ENCODE measurements around the gene ANXA11. TPM values are rescaled to one million over a fixed set of nuclear protein-coding genes. Genes with fewer than 3 reads are reported as not detected.
A peak's percentile ranks its signal among the peaks of the same experiment; 100 is the strongest.

ANXA11 gene
- total RNA-seq, 1 experiment from 2014 or later = 68.1 TPM

DNA sequence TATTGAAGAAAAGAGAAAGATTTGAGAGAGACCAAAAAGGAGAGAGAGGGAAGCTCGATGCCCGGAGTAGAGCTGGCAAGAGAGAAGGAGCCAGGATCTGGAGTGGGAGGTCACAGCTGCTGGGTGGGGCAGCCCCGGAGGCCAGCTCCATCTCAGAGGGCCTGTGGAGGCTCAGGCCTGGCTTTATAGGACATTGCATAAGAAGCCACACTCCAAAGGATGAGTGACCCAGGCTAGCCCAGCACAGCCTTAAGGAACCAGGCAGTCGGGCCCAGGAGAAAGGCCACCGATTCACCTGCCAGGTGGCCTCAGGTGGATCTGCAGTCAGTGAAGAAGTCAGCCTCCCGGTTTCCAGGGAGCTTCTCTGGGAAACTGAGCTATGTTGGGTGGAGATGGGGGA lies 72.1 kb downstream of the ANXA11 start:
- H2BK20ac ChIP-seq (ENCODE audit: low read depth, low read length, poor library complexity, severe bottlenecking) = no peak overlapping the region
- no peak overlapping the region for H3K56ac ChIP-seq (ENCODE audit: insufficient read length, low read depth, low read length)
- H2AK5ac ChIP-seq (ENCODE audit: insufficient read length, low read length) = no peak overlapping the region
- no peak overlapping the region for H3K18ac ChIP-seq (ENCODE audit: insufficient read length, low read depth, low read length)
- H3T11ph ChIP-seq (ENCODE audit: low read length) = no peak overlapping the region
- Mint-ChIP-seq H3K9me3 (0 out of 5 replicates have a peak, but pooled peaks cover 0 to 3% of the 10 kb centered on the region in 2 experiments), H3K27me3 (ENCODE audit: low read depth) (peaks cover 28% of the 10 kb centered on the region), H3K4me3 (peak overlapping the region; percentile 68 to 77), H3K27ac (no peak overlapping the region), H3K36me3 (ENCODE audit: insufficient read depth in 1 of 3, low read depth in 3 of 3) (no peaks in the 10 kb centered on the region; a peak in 1 of 7 replicates), H3K4me1 (peaks cover 24 to 31% of the 10 kb centered on the region in 2 experiments)
- H3K79me1 ChIP-seq (ENCODE audit: insufficient read depth, low read depth, low read length, poor library complexity, severe bottlenecking) = no peaks in the 10 kb centered on the region
- no peak overlapping the region for H3K14ac ChIP-seq (ENCODE audit: insufficient read depth, low read length)
- no peaks in the 10 kb centered on the region for H3K9me3 ChIP-seq (ENCODE audit: control insufficient read depth, low read depth, low read length)
- 0 out of 2 replicates have a peak, but pooled peaks cover 3% of the 10 kb centered on the region for H3K4me1 ChIP-seq (ENCODE audit: insufficient read depth, low read length)
- TF ChIP-seq, protein P1, sequence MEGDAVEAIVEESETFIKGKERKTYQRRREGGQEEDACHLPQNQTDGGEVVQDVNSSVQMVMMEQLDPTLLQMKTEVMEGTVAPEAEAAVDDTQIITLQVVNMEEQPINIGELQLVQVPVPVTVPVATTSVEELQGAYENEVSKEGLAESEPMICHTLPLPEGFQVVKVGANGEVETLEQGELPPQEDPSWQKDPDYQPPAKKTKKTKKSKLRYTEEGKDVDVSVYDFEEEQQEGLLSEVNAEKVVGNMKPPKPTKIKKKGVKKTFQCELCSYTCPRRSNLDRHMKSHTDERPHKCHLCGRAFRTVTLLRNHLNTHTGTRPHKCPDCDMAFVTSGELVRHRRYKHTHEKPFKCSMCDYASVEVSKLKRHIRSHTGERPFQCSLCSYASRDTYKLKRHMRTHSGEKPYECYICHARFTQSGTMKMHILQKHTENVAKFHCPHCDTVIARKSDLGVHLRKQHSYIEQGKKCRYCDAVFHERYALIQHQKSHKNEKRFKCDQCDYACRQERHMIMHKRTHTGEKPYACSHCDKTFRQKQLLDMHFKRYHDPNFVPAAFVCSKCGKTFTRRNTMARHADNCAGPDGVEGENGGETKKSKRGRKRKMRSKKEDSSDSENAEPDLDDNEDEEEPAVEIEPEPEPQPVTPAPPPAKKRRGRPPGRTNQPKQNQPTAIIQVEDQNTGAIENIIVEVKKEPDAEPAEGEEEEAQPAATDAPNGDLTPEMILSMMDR (conservative IDR thresholded peaks at IDR 0.05) = no peak
- no peak overlapping the region for H2BK5ac ChIP-seq (ENCODE audit: insufficient read length, low read length)
- H4K20me1 ChIP-seq (ENCODE audit: control insufficient read depth, insufficient read depth, insufficient read length) = no peaks in the 10 kb centered on the region
- no peak overlapping the region for H2BK15ac ChIP-seq (ENCODE audit: low read depth, low read length)
- H2BK12ac ChIP-seq (ENCODE audit: insufficient read length, low read depth, low read length) = no peak overlapping the region
- no peaks in the 10 kb centered on the region; the same call in 1 of the 2 replicates for H3K27me3 ChIP-seq (ENCODE audit: insufficient read depth, low read length)
- no peak overlapping the region for H3K27ac ChIP-seq (ENCODE audit: insufficient read length, low read depth, low read length)
- H3K4ac ChIP-seq (ENCODE audit: low read depth, low read length) = no peak overlapping the region
- peak overlapping the region; percentile 51 for H3K4me2 ChIP-seq (ENCODE audit: insufficient read depth, insufficient read length, low read length)
- H4K5ac ChIP-seq (ENCODE audit: insufficient read length, low read depth, low read length) = no peak overlapping the region
- WGBS (ENCODE audit: extremely low coverage, insufficient read length, low lambda C conversion rate) = no CpG with 5 or more reads among the region's 6 CpGs
- H3K79me2 ChIP-seq (ENCODE audit: insufficient read depth, low read length) = no peaks in the 10 kb centered on the region
- H4K8ac ChIP-seq (replicated peaks; ENCODE audit: insufficient read length, low read depth, low read length) = no peak overlapping the region
- no peak overlapping the region for H3K23ac ChIP-seq (ENCODE audit: insufficient read length, low read depth, low read length)
- peaks cover 4% of the 10 kb centered on the region for H3K23me2 ChIP-seq (ENCODE audit: insufficient read length, low read depth, low read length, poor library complexity, severe bottlenecking)
- H3K9ac ChIP-seq (ENCODE audit: extremely low read depth, insufficient read length, low read length) = peak overlapping the region; percentile 2
- no peak overlapping the region for H2AFZ ChIP-seq (ENCODE audit: low read length)
- DNase-seq = peak; percentile 38
- H2BK120ac ChIP-seq (ENCODE audit: low read depth, low read length, poor library complexity, severe bottlenecking) = no peak overlapping the region
- no peak overlapping the region for H4K91ac ChIP-seq (ENCODE audit: insufficient read length, low read depth, low read length)

All from H9 (cell line).